CD4-positive, CD25-positive, alpha-beta regulatory T cell (primary cell): ENCODE measurements around the gene TMC2. TPM values are rescaled to one million over a fixed set of nuclear protein-coding genes. Genes with fewer than 3 reads are reported as not detected.

Experiments
- ATAC-seq, 2 donors: fragments of 150-1000 bp; cut with Tn5 transposase; one replicate each; pipeline ENCODE4 v1.10.0; 2021; ENCODE audit warnings: low read depth in 2 of 2, moderate number of reproducible peaks in 2 of 2, moderate library complexity in 1 of 2
- DNase-seq, 3 donors: peaks; one replicate each; pipeline versions ENCODE4 v3.0.0 to v3.0.0-alpha.2; 2012 to 2022; ENCODE audit warnings: mixed read lengths in 1 of 3
- H3K27ac ChIP-seq: one replicate; pipeline ENCODE4 v1.7.0; 2013; ENCODE audit warnings: mild to moderate bottlenecking, low read length; ENCODE audit not compliant: insufficient read depth, poor library complexity, severe bottlenecking
- H3K27me3 ChIP-seq: one replicate; pipeline ENCODE4 v1.7.0; 2013; ENCODE audit warnings: low read length; ENCODE audit not compliant: control insufficient read depth, insufficient read depth
- H3K36me3 ChIP-seq: one replicate; pipeline ENCODE4 v1.7.0; 2013; ENCODE audit warnings: mild to moderate bottlenecking, low read length, moderate library complexity; ENCODE audit not compliant: control insufficient read depth, insufficient read depth
- H3K4me1 ChIP-seq: 2 replicates; pipeline ENCODE4 v1.7.0; 2013; ENCODE audit warnings: mild to moderate bottlenecking, low read length; ENCODE audit not compliant: insufficient read depth, control insufficient read depth, poor library complexity, severe bottlenecking
- H3K4me3 ChIP-seq: one replicate; pipeline ENCODE4 v1.7.0; 2013; ENCODE audit warnings: low read depth, mild to moderate bottlenecking, low read length, moderate library complexity
- H3K9me3 ChIP-seq, 2 experiments: 1 replicate in 1 of 2; 2 replicates in 1 of 2; pipeline ENCODE4 v1.7.0; 2013; ENCODE audit warnings: low read length in 2 of 2, mild to moderate bottlenecking in 1 of 2, moderate library complexity in 1 of 2; ENCODE audit not compliant: control insufficient read depth in 2 of 2
- H3K27ac Mint-ChIP-seq, 3 donors: one replicate each; pipeline ENCODE4 v1.8.0; 2020 to 2022; ENCODE audit warnings: mild to moderate bottlenecking in 3 of 3, mixed read lengths in 3 of 3, moderate library complexity in 2 of 3
- H3K27me3 Mint-ChIP-seq: one replicate; pipeline ENCODE4 v1.8.0; 2022; ENCODE audit warnings: mild to moderate bottlenecking, mixed read lengths
- H3K36me3 Mint-ChIP-seq: one replicate; pipeline ENCODE4 v1.8.0; 2020; ENCODE audit warnings: mixed read lengths
- H3K4me1 Mint-ChIP-seq, 4 donors: one replicate each; pipeline ENCODE4 v1.8.0; 2020 to 2022; ENCODE audit warnings: mixed read lengths in 4 of 4, mild to moderate bottlenecking in 1 of 4
- H3K4me3 Mint-ChIP-seq, 4 donors: one replicate each; pipeline ENCODE4 v1.8.0; 2020 to 2022; ENCODE audit warnings: mild to moderate bottlenecking in 4 of 4, mixed read lengths in 4 of 4, moderate library complexity in 3 of 4
- H3K9me3 Mint-ChIP-seq, 7 donors: one replicate each; pipeline ENCODE4 v1.8.0; 2020 to 2022; ENCODE audit warnings: mixed read lengths in 7 of 7, mild to moderate bottlenecking in 3 of 7, moderate library complexity in 2 of 7
- polyA plus RNA-seq, 4 donors: library from polyadenylated mRNA; unstranded; fragments of 300-500 nt; fragmentation: Illumina TruSeq; gene quantifications; one replicate each; pipeline ENCODE4 v1.2.3, GENCODE V29; 2021
- total RNA-seq: library from RNA; stranded (reverse); gene quantifications from one replicate; pipeline ENCODE4 v1.2.3, GENCODE V29; 2022

The TMC2 gene
- total and polyA plus RNA-seq, 5 donors from 2014 or later: not detected

DNA sequence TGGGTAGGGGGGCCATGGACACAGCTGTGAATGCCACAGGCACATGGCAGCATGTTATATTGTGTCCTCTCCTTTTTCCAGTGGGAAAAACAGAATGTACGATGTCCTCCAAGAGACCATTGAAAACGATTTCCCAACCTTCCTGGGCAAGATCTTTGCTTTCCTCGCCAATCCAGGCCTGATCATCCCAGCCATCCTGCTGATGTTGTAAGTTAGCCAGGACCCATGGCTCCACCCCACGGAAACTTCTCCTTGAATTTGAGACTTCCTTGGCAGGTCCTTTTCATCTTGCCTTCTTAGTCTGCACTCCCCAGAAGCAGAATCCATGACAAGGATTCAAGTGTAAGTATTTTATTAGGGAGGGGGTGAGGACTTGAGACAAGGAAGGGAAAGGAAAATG is 87.8 kb downstream of the TMC2 start:
- Histone ChIP-seq H3K27me3 (peaks cover 9% of the 10 kb centered on the region), H3K4me3 (no peak overlapping the region), H3K9me3 (peaks cover 6 to 7% of the 10 kb centered on the region in 2 experiments), H3K27ac (no peak overlapping the region), H3K36me3 (no peaks in the 10 kb centered on the region), H3K4me1 (no peaks in the 10 kb centered on the region)
- Mint-ChIP-seq H3K36me3 (no peaks in the 10 kb centered on the region), H3K27me3 (peaks cover 55% of the 10 kb centered on the region), H3K4me1 (no peaks in the 10 kb centered on the region), H3K27ac (no peak overlapping the region), H3K4me3 (no peak overlapping the region), H3K9me3 (peaks cover 0 to 8% (median 5%) of the 10 kb centered on the region in 7 donors)
- DNase-seq (no peak), ATAC-seq (no peak)

DNA sequence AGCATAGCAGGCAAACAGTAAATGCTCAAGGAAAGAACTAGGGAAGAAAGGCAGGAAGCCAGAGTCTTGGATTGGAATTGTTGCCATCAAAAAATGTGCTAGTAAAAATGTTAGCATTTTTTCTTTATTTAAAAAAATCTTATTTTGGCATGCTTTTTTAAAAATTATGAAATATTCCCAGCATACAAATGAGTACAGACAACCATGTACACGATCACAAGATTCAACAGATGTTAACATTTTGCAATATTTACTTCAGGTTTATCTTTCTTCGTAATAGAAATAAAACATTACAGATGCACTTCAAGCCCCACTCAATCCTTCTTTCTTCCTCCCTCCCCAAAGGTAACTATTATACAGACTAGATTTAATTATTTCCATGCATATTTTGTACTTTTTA is 88.7 kb downstream of the TMC2 start:
- Mint-ChIP-seq H3K4me3 (no peak overlapping the region), H3K27ac (no peak overlapping the region)

DNA sequence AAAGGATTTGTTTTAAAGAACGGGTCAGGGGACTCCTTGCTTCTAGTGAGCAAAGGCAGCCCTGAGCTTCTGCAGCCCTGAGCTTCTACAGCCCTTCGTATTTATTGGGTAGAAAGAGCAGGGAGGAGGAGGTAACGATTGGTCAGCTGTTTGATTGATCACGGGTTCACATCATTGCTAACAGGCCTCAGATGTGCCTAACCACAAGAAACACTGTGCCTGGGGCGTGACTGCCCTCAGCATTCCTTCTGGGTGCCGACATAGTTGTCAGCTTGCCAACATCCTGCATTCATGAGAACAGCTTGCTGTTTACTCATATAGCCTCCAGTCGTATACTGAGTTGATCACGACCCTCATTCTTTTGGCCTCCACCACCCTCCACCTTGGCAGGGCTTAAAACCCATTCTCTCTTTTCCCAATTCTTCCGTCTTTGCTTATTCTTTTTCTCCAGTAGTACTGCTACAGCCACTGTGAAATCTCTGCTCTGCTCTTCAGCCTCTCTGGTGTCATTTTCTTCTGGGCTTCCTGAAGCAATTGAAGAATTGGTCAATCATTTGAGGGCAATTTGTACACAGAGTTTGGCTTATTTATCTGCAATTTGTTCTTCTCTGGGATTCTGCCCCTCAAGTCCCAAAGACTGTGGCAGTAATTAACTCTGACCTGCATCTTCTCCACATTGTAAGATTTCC is 90.6 kb downstream of the TMC2 start:
- peaks cover 15% of the 10 kb centered on the region for H3K27me3 ChIP-seq
- DNase-seq (no peak), ATAC-seq (no peak)
- Mint-ChIP-seq H3K36me3 (no peaks in the 10 kb centered on the region), H3K4me3 (no peak overlapping the region), H3K9me3 (peaks cover 0 to 24% (median 5%) of the 10 kb centered on the region in 7 donors), H3K27me3 (peaks cover 57% of the 10 kb centered on the region), H3K27ac (no peak overlapping the region), H3K4me1 (no peaks in the 10 kb centered on the region)
- no peaks in the 10 kb centered on the region for H3K36me3 ChIP-seq
- no peaks in the 10 kb centered on the region for H3K4me1 ChIP-seq
- no peak overlapping the region for H3K27ac ChIP-seq
- peaks cover 6 to 13% of the 10 kb centered on the region in 2 experiments for H3K9me3 ChIP-seq
- H3K4me3 ChIP-seq: no peak overlapping the region

More for the DNA sequence above, 88.7 kb downstream of the TMC2 start:
- H3K4me3 ChIP-seq: no peak overlapping the region
- Mint-ChIP-seq H3K4me1 (no peaks in the 10 kb centered on the region), H3K27me3 (peaks cover 55% of the 10 kb centered on the region), H3K36me3 (no peaks in the 10 kb centered on the region), H3K9me3 (peaks cover 0 to 12% (median 3%) of the 10 kb centered on the region in 7 donors)
- no peaks in the 10 kb centered on the region for H3K36me3 ChIP-seq
- peaks cover 6% of the 10 kb centered on the region for H3K27me3 ChIP-seq
- no peaks in the 10 kb centered on the region for H3K4me1 ChIP-seq
- ATAC-seq: no peak
- H3K9me3 ChIP-seq: peaks cover 6 to 7% of the 10 kb centered on the region in 2 experiments
- no peak overlapping the region for H3K27ac ChIP-seq
- no peak for DNase-seq

DNA sequence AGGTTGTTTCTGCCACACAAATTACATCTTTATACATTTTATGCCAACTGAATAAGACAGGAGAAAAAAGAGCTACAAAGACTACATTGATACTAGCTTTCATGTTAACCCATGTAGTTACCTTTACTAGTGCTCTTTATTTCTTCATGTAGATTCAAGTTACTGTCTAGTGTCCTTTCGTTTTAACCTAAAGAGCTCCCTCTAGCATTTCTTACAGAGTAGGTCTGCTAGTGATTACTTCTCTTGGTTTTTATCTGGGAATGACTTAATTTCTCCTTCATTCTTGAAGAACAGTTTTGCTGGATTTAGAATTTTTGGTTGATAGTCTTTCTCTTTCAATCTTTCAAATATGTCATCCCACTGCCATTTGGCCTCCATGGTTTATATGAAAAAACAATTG is 94.9 kb downstream of the TMC2 start:
- Histone ChIP-seq H3K4me1 (no peaks in the 10 kb centered on the region), H3K4me3 (no peak overlapping the region), H3K27ac (no peak overlapping the region), H3K36me3 (no peaks in the 10 kb centered on the region), H3K9me3 (peaks cover 5 to 13% of the 10 kb centered on the region in 2 experiments), H3K27me3 (peaks cover 25% of the 10 kb centered on the region)
- Mint-ChIP-seq H3K27me3 (peaks cover 52% of the 10 kb centered on the region), H3K9me3 (peaks cover 0 to 22% (median 3%) of the 10 kb centered on the region in 7 donors), H3K27ac (no peak overlapping the region), H3K36me3 (no peaks in the 10 kb centered on the region), H3K4me3 (no peak overlapping the region), H3K4me1 (no peaks in the 10 kb centered on the region)
- ATAC-seq: no peak
- no peak for DNase-seq

DNA sequence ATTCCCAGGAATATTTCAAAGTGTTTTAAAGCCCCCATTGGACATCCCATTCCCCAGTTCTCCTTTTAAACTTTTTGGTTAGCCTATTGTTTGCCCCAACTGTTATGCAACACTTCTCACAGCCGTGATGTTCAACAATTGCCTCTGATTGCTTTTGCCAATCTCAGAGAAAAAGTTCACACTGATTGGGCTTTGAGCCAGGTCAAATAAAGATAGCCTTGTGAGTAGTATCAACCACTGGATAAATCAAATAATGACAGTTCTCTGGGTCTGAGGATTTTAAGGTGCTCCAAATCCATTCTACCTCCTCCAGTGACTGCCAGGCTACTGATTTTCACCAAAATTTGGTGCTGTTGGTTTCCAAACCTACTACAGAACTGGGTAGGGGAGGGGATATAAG is 97.0 kb downstream of the TMC2 start:
- Histone ChIP-seq H3K36me3 (no peaks in the 10 kb centered on the region), H3K4me1 (no peaks in the 10 kb centered on the region), H3K27me3 (peaks cover 25% of the 10 kb centered on the region), H3K9me3 (peaks cover 0 to 7% of the 10 kb centered on the region in 2 experiments), H3K4me3 (no peak overlapping the region), H3K27ac (no peak overlapping the region)
- Mint-ChIP-seq H3K27me3 (peaks cover 47% of the 10 kb centered on the region), H3K9me3 (peaks cover 0 to 16% (median 1%) of the 10 kb centered on the region in 7 donors), H3K36me3 (no peaks in the 10 kb centered on the region), H3K4me3 (no peak overlapping the region), H3K4me1 (no peaks in the 10 kb centered on the region), H3K27ac (no peak overlapping the region)
- ATAC-seq (no peak), DNase-seq (no peak)

DNA sequence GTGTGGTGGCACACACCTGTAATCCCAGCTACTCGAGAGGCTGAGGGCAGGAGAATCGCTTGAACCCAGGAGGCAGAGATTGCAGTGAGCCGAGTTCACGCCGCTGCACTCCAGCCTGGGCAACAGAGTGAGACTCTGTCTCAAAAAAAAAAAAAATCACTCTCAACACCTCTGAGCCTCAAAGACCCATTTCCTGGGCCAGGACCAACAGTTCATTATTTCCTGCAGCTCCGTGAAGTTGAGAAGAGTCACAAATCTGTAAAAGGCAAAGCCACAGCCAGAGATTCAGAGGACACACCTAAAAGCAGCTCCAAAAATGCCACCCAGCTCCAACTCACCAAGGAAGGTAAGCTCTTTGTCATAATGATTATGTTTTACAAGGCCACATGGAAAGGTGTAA is 100.9 kb downstream of the TMC2 start:
- Histone ChIP-seq H3K27me3 (peaks cover 10% of the 10 kb centered on the region), H3K9me3 (no peaks in the 10 kb centered on the region), H3K27ac (no peak overlapping the region), H3K36me3 (no peaks in the 10 kb centered on the region), H3K4me1 (no peaks in the 10 kb centered on the region), H3K4me3 (no peak overlapping the region)
- no peak overlapping the region for H3K4me3 Mint-ChIP-seq
- H3K27ac Mint-ChIP-seq: no peak overlapping the region
- H3K9me3 Mint-ChIP-seq: peaks cover 0 to 1% (median 0%) of the 10 kb centered on the region in 7 donors
- peaks cover 20% of the 10 kb centered on the region for H3K27me3 Mint-ChIP-seq
- peaks cover 11% of the 10 kb centered on the region for H3K36me3 Mint-ChIP-seq
- no peak for DNase-seq
- no peak for ATAC-seq
- no peaks in the 10 kb centered on the region for H3K4me1 Mint-ChIP-seq

DNA sequence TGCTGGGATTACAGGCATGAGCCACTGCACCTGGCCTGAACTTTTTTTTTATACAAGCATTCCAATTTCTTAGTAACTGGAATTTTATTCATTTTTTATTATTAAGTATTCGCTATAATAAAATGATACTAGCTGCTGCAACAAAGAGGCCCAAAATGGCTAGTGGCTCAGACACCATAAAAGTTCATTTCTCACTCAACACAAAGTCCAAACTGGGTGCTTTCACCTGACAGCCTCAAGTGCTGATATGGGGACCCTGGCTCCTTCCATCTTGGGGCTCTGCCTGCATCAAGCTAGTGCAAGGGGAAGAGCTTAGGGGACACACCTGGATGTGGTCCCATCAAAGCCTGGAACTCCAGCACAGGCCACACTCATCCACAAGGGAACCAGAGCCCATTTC is 103.9 kb downstream of the TMC2 start:
- H3K27ac Mint-ChIP-seq: peak overlapping the region in 1 of 3 donors; percentile 26
- Histone ChIP-seq H3K36me3 (no peaks in the 10 kb centered on the region), H3K4me1 (no peaks in the 10 kb centered on the region), H3K4me3 (no peak overlapping the region), H3K27me3 (no peaks in the 10 kb centered on the region), H3K9me3 (no peaks in the 10 kb centered on the region), H3K27ac (no peak overlapping the region)
- H3K36me3 Mint-ChIP-seq: peaks cover 17% of the 10 kb centered on the region
- DNase-seq: no peak
- no peak overlapping the region for H3K4me3 Mint-ChIP-seq
- no peaks in the 10 kb centered on the region for H3K27me3 Mint-ChIP-seq
- H3K4me1 Mint-ChIP-seq: peaks cover 0 to 4% (median 0%) of the 10 kb centered on the region in 4 donors
- no peaks in the 10 kb centered on the region for H3K9me3 Mint-ChIP-seq
- no peak for ATAC-seq

DNA sequence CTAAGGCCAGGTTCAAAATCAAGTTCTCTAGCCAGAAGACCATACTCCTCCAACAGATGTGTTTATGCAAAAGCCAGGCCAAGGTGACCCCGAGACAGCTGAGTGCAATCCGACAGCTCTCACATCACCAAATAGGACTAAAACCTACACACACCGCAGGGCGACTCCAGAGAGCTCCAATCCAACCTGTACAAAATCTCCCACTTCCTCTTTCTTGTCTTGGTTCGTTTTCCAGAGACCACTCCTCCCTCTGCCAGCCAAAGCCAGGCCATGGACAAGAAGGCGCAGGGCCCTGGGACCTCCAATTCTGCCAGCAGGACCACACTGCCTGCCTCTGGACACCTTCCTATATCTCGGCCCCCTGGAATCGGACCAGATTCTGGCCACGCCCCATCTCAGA is 104.5 kb downstream of the TMC2 start:
- Mint-ChIP-seq H3K36me3 (peaks cover 17% of the 10 kb centered on the region), H3K9me3 (no peaks in the 10 kb centered on the region), H3K27ac (peak overlapping the region in 1 of 3 donors; percentile 31), H3K4me1 (peaks cover 0 to 4% (median 0%) of the 10 kb centered on the region in 4 donors), H3K27me3 (no peaks in the 10 kb centered on the region), H3K4me3 (no peak overlapping the region)
- H3K27me3 ChIP-seq: no peaks in the 10 kb centered on the region
- H3K4me3 ChIP-seq: no peak overlapping the region
- no peaks in the 10 kb centered on the region for H3K36me3 ChIP-seq
- DNase-seq: no peak
- H3K4me1 ChIP-seq: no peaks in the 10 kb centered on the region
- no peak for ATAC-seq
- no peaks in the 10 kb centered on the region for H3K9me3 ChIP-seq
- no peak overlapping the region for H3K27ac ChIP-seq
